Ovary (tissue), 9 donors: ENCODE measurements around the gene BLOC1S5. TPM values are rescaled to one million over a fixed set of nuclear protein-coding genes. Genes with fewer than 3 reads are reported as not detected.

Experiments used
- DNase-seq, 5 donors: peaks; one replicate each; pipeline ENCODE4 v3.0.0-alpha.2; 2019 to 2020
- H3K27ac ChIP-seq, 2 donors: fragments of 200-600 bp; one replicate each; pipeline versions ENCODE4 v1.5.1 to v1.8.0; 2019 to 2022
- H3K27me3 ChIP-seq: fragments of 200-600 bp; one replicate; pipeline ENCODE4 v1.8.0; 2022
- H3K36me3 ChIP-seq: fragments of 200-600 bp; sonication (generic); one replicate; pipeline ENCODE4 v1.5.1; 2019
- H3K4me1 ChIP-seq: one replicate; pipeline ENCODE4 v1.8.1; 2013; ENCODE audit warnings: mild to moderate bottlenecking, moderate library complexity; ENCODE audit not compliant: insufficient read depth
- H3K4me3 ChIP-seq: fragments of 200-600 bp; sonication (generic); one replicate; pipeline ENCODE4 v1.5.1; 2017
- H3K9me3 ChIP-seq, 2 donors: fragments of 200-600 bp in 1 of 2; sonication (generic) in 1 of 2; one replicate each; pipeline versions ENCODE4 v1.5.1 to v1.8.1; 2013 to 2019; ENCODE audit warnings: mild to moderate bottlenecking in 1 of 2, moderate library complexity in 1 of 2
- CTCF ChIP-seq, 3 donors: fragments of 450-650 bp in 2 of 3; fragments of 200-600 bp in 1 of 3; IDR thresholded peaks; one replicate each; pipeline versions ENCODE4 v1.5.1 to v1.8.0; 2016 to 2022; ENCODE audit warnings: antibody characterized with exemption in 3 of 3, mild to moderate bottlenecking in 1 of 3
- EP300 ChIP-seq: sonication (generic); formaldehyde crosslinking; IDR thresholded peaks from one replicate; pipeline ENCODE4 v1.6.1; 2017; ENCODE audit warnings: antibody characterized with exemption
- POLR2A ChIP-seq: fragments of 450-650 bp; IDR thresholded peaks from one replicate; pipeline ENCODE4 v1.6.1; 2017; ENCODE audit warnings: antibody characterized with exemption, mild to moderate bottlenecking, moderate library complexity
- WGBS, 3 donors: extraction: QIAGEN DNeasy Blood & Tissue Kit in 1 of 3; methylation state at CpG; one replicate each; pipeline versions ENCODE4 v1.1.5 to v1.1.7; 2013 to 2017; 5-methylcytosine and 5-hydroxymethylcytosine counted together
- intact Hi-C, 4 donors: fragments of 100-400 bp; cut with DNase I; formaldehyde crosslinking; loops; one replicate each; pipeline versions ENCODE4 v1.11.0 to v1.15.1; 2022 to 2023
- polyA plus RNA-seq, 2 donors: library from polyadenylated mRNA; stranded (reverse); fragments of 200-250 nt in 1 of 2; fragments of 350-450 nt in 1 of 2; fragmentation: Illumina TruSeq in 1 of 2; extraction: RNeasy Lipid Tissue Mini Kit (QIAGEN cat#74804) in 1 of 2; gene quantifications; one replicate each; pipeline ENCODE4 v1.2.3, GENCODE V29; 2013 to 2014
- total RNA-seq, 7 donors: library from RNA; depleted of rRNA in 2 of 7; stranded (reverse); fragments of >200 nt in 2 of 7; fragmentation: NEBNext Ultra II Directional in 3 of 7; extraction: Animal tissue kit (Norgen Biotek cat#: 25700) in 3 of 7; gene quantifications; one replicate each; pipeline versions ENCODE4 v1.1.0 to v1.2.4, GENCODE V29; 2016 to 2023
- donor health status: DM: no; HTN: no; CAD: no; lungs with moderate emphysema.
- donor health status: DM: no; HTN: no; CAD: no.
- donor health status: Bipolar disorder and iron deficiency.
- donor health status: DM: yes; HTN: yes; CAD: no.
- donor health status: DM: no; HTN: no; CAD: no.
- donor health status: DM: yes; HTN: yes; CAD: no.

Gene BLOC1S5
- total and polyA plus RNA-seq, 9 donors, result 8.8 to 21.5 (median 15.4) TPM

GRCh38 chr6:8014947-8015346, 49.2 kb downstream of the BLOC1S5 start:
- H3K36me3 ChIP-seq, result no peaks in the 10 kb centered on the region
- 84 to 91% (median 88%) methylated on average over 3 of the region's 3 CpGs for WGBS, 3 donors
- intact Hi-C loops, result no loop called here
- DNase-seq, result no peak
- H3K4me3 ChIP-seq, result no peak overlapping the region
- H3K9me3 ChIP-seq, result no peaks in the 10 kb centered on the region
- TF ChIP-seq EP300, result no peak
- no peak for TF ChIP-seq POLR2A
- TF ChIP-seq CTCF (IDR thresholded peaks at IDR 0.05), result no peak
- no peak overlapping the region for H3K27ac ChIP-seq
- no peaks in the 10 kb centered on the region for H3K27me3 ChIP-seq
- peaks cover 1% of the 10 kb centered on the region for H3K4me1 ChIP-seq

- Histone ChIP-seq H3K27me3 (no peaks in the 10 kb centered on the region), H3K4me3 (no peak overlapping the region), H3K4me1 (peaks cover 1% of the 10 kb centered on the region), H3K27ac (no peak overlapping the region), H3K9me3 (no peaks in the 10 kb centered on the region), H3K36me3 (no peaks in the 10 kb centered on the region)
- no peak for DNase-seq
- TF ChIP-seq EP300 (no peak), POLR2A (no peak), CTCF (IDR thresholded peaks at IDR 0.05) (no peak)
- intact Hi-C loops, result no loop called here
- 89 to 92% (median 92%) methylated on average over 3 of the region's 3 CpGs for WGBS, 3 donors
Observed at GRCh38 chr6:8013763-8014162, 50.4 kb downstream of the BLOC1S5 start.

- no peak for DNase-seq
- Histone ChIP-seq H3K9me3 (no peaks in the 10 kb centered on the region), H3K36me3 (no peaks in the 10 kb centered on the region), H3K4me3 (no peak overlapping the region), H3K4me1 (no peaks in the 10 kb centered on the region), H3K27me3 (no peaks in the 10 kb centered on the region), H3K27ac (no peak overlapping the region)
- WGBS, 3 donors, result 93 to 100% (median 97%) methylated on average over 1 of the region's 1 CpG
- intact Hi-C loops, result loop anchor here in 1 of 4 donors (5.0 kb wide), 1 partner anchor 284 kb away; no protein-coding TSS in a partner anchor
- TF ChIP-seq CTCF (IDR thresholded peaks at IDR 0.05) (peak in 2 of 3 donors; percentile 36 to 60), POLR2A (no peak), EP300 (no peak)
Observed at GRCh38 chr6:8006208-8006607, 58.0 kb downstream of the BLOC1S5 start.

- intact Hi-C loops, result loop anchor here in 1 of 4 donors (5.0 kb wide), 1 partner anchor 283 kb away; no protein-coding TSS in a partner anchor
- Histone ChIP-seq H3K4me1 (no peaks in the 10 kb centered on the region), H3K9me3 (no peaks in the 10 kb centered on the region), H3K27ac (no peak overlapping the region), H3K36me3 (no peaks in the 10 kb centered on the region), H3K4me3 (no peak overlapping the region), H3K27me3 (no peaks in the 10 kb centered on the region)
- no peak for TF ChIP-seq CTCF (IDR thresholded peaks at IDR 0.05)
- no peak for TF ChIP-seq POLR2A
- no peak for TF ChIP-seq EP300
- DNase-seq, result no peak
- 63 to 72% (median 65%) methylated on average over 4 of the region's 4 CpGs for WGBS, 3 donors
Observed at GRCh38 chr6:8005136-8005535, 59.1 kb downstream of the BLOC1S5 start.
